ENCODE results near the gene KRTAP6-3.

GRCh38 chr21:30600787-30601186 is 8.5 kb downstream of the KRTAP6-3 start, which contains the start of gene KRTAP22-1:
- TF ChIP-seq CTCF (IDR thresholded peaks at IDR 0.05; ENCODE audit: extremely low read depth in 1 of 2, insufficient read depth in 1 of 2, low read depth in 1 of 2, low read length in 2 of 2): no peak
- TF ChIP-seq POLR2AphosphoS5 (IDR thresholded peaks at IDR 0.05; ENCODE audit: insufficient read depth, low read depth, low read length): no peak
- no peak for TF ChIP-seq POLR2A (IDR thresholded peaks at IDR 0.05; ENCODE audit: low read depth, low read length)
- no peak for TF ChIP-seq MAX (IDR thresholded peaks at IDR 0.05; ENCODE audit: insufficient read depth, insufficient read length)
- no peak for TF ChIP-seq EZH2 (IDR thresholded peaks at IDR 0.05; ENCODE audit: borderline replicate concordance, low read depth, low read length, severe bottlenecking)

Data from endothelial cell of umbilical vein (primary cell).